Smooth muscle cell (in vitro differentiated cells): ENCODE measurements around the gene PCAT7. TPM values are rescaled to one million over a fixed set of nuclear protein-coding genes. Genes with fewer than 3 reads are reported as not detected.
A peak's percentile ranks its signal among the peaks of the same experiment; 100 is the strongest.

Experiments
- DNase-seq: peaks from one replicate; lab custom pipeline; 2025; ENCODE audit not compliant: unreplicated experiment; lab: John Stamatoyannopoulos, UW
- H2AFZ ChIP-seq: fragments of 200-600 bp; sonication (generic); 2 replicates; pipeline ENCODE4 v1.6.0; 2016; ENCODE audit warnings: antibody characterized with exemption, low read depth, mild to moderate bottlenecking
- H3F3A ChIP-seq: fragments of 200-600 bp; sonication (generic); 2 replicates; pipeline ENCODE4 v1.6.0; 2017; ENCODE audit warnings: antibody characterized with exemption, low read depth
- H3K27ac ChIP-seq: fragments of 200-600 bp; sonication (generic); 2 replicates; pipeline ENCODE4 v1.5.1; 2016; ENCODE audit warnings: low read depth, mild to moderate bottlenecking
- H3K27me3 ChIP-seq: fragments of 200-600 bp; sonication (generic); 2 replicates; pipeline ENCODE4 v1.6.1; 2016; ENCODE audit warnings: low read depth, mild to moderate bottlenecking
- H3K36me3 ChIP-seq: fragments of 200-600 bp; sonication (generic); 2 replicates; pipeline ENCODE4 v1.5.1; 2016; ENCODE audit warnings: low read depth
- H3K4me1 ChIP-seq: fragments of 200-600 bp; sonication (generic); 2 replicates; pipeline ENCODE4 v1.5.1; 2016; ENCODE audit warnings: low read depth
- H3K4me2 ChIP-seq: fragments of 200-600 bp; sonication (generic); 2 replicates; pipeline ENCODE4 v1.6.0; 2016; ENCODE audit warnings: mild to moderate bottlenecking
- H3K4me3 ChIP-seq: fragments of 200-600 bp; sonication (generic); 2 replicates; pipeline ENCODE4 v1.5.1; 2016; ENCODE audit warnings: mild to moderate bottlenecking
- H3K79me2 ChIP-seq: fragments of 200-600 bp; sonication (generic); 2 replicates; pipeline ENCODE4 v1.6.0; 2016; ENCODE audit warnings: low read depth, mild to moderate bottlenecking
- H3K9ac ChIP-seq: fragments of 200-600 bp; sonication (generic); 2 replicates; pipeline ENCODE4 v1.6.0; 2016; ENCODE audit warnings: low read depth
- H3K9me3 ChIP-seq: fragments of 200-600 bp; sonication (generic); replicated peaks from 2 replicates; pipeline ENCODE4 v1.5.1; 2016; ENCODE audit warnings: low read depth
- H4K20me1 ChIP-seq: fragments of 200-600 bp; sonication (generic); 2 replicates; pipeline ENCODE4 v1.6.0; 2016; ENCODE audit warnings: low read depth
- WGBS: methylation state at CpG from one replicate; pipeline ENCODE4 v1.1.7; 2016; ENCODE audit warnings: low lambda C conversion rate; 5-methylcytosine and 5-hydroxymethylcytosine counted together
- polyA plus RNA-seq: library from polyadenylated mRNA; unstranded; fragments of >200 nt; fragmentation: Nextera tagmentation; extraction: Ambion mirVana; gene quantifications from 2 replicates; pipeline ENCODE4 v1.2.1, GENCODE V29; 2016
- total RNA-seq: library from RNA; depleted of rRNA; stranded (reverse); fragments of >200 nt; gene quantifications from 2 replicates; pipeline ENCODE4 v1.2.3, GENCODE V29; 2014
- TF ChIP-seq, protein P1 (sequence below): fragments of 200-600 bp; sonication (generic); IDR thresholded peaks from 2 replicates; pipeline ENCODE4 v1.5.1; 2017; ENCODE audit warnings: borderline replicate concordance, mild to moderate bottlenecking, antibody characterized with exemption; ENCODE audit not compliant: insufficient read depth, poor library complexity, severe bottlenecking

Gene PCAT7
- total and polyA plus RNA-seq, 2 experiments from 2014 or later: 8.2 to 8.7 TPM

DNA sequence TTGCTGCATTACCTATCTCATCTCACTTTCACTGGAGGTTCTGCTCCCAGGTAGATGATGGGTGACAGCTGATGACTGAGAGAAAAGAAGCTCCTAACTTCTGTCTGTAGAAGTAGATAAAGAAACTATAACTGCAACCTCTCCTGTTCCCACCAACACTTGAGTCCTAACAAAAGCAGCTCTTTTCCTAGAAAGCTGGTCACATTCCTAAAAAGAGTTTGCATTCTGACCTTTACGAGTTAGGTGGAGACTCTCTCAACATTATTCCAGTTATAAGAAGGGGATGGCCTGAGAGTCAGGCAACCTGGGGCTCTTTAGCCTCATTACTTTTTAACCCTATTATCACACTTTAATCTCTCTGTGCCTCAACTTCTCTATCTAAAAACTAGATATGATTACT, 8.9 kb upstream of the PCAT7 start:
- H3K36me3 ChIP-seq: no peaks in the 10 kb centered on the region
- H3K4me3 ChIP-seq: no peak overlapping the region
- no peaks in the 10 kb centered on the region for H3K4me1 ChIP-seq
- H3K9me3 ChIP-seq: no peaks in the 10 kb centered on the region
- H3F3A ChIP-seq: no peaks in the 10 kb centered on the region
- H3K27ac ChIP-seq: no peak overlapping the region
- H3K27me3 ChIP-seq: no peaks in the 10 kb centered on the region
- no peak overlapping the region for H3K4me2 ChIP-seq
- TF ChIP-seq, protein P1, sequence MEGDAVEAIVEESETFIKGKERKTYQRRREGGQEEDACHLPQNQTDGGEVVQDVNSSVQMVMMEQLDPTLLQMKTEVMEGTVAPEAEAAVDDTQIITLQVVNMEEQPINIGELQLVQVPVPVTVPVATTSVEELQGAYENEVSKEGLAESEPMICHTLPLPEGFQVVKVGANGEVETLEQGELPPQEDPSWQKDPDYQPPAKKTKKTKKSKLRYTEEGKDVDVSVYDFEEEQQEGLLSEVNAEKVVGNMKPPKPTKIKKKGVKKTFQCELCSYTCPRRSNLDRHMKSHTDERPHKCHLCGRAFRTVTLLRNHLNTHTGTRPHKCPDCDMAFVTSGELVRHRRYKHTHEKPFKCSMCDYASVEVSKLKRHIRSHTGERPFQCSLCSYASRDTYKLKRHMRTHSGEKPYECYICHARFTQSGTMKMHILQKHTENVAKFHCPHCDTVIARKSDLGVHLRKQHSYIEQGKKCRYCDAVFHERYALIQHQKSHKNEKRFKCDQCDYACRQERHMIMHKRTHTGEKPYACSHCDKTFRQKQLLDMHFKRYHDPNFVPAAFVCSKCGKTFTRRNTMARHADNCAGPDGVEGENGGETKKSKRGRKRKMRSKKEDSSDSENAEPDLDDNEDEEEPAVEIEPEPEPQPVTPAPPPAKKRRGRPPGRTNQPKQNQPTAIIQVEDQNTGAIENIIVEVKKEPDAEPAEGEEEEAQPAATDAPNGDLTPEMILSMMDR: no peak
- H4K20me1 ChIP-seq: peaks cover 11% of the 10 kb centered on the region
- H3K9ac ChIP-seq: no peak overlapping the region
- 90% methylated on average over 1 of the region's 1 CpG for WGBS
- H3K79me2 ChIP-seq: peaks cover 32% of the 10 kb centered on the region
- no peak overlapping the region for H2AFZ ChIP-seq
- no peak for DNase-seq

DNA sequence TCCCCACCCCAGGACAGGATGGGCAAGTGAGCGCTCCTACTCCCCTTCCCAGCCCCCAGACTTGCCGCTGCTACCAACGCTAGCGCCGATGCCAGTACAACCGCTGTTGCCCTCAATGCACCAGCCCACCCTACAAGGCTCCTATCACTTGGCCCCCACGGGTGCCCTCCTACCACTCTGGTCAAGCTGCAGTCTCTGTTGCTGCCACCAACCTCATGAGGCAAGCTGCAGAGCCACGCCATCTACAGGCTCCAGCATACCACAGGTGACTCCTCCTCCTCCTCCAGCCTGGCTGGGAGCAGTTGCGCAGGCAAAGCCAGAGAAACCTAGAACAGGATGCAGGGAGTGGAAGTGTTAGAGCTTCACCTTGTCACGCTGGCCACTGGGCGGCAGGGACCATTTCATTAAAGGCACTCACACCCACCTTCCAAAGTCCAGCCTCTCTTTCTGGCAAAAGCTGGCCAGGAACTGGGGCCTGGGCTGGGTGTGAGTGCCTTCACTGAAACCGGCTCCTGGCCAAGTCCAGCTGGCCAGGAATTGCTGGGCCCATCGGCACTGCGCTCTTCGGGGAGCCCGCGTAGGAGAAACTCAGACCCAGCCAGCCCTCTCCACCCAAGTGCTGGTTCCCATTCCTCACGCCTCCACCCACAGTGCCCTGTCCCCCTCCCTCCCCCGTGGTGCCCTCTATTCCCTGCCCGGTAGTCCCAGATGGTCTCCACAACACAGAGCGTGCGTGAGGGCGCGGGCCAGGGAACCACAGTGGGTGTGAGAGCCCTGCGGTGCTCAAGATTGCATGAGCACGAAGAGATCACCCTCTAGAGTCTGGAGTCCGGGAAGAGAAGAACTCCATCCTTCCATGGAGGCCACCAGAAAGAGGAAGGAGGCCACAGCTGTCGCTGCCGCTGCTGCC, 1.6 kb upstream of the PCAT7 start:
- H3K4me2 ChIP-seq: peak overlapping the region; percentile 95
- peaks cover 8% of the 10 kb centered on the region for H3K4me1 ChIP-seq
- H3K79me2 ChIP-seq: peaks cover 70% of the 10 kb centered on the region
- WGBS: 92% methylated on average over 29 of the region's 29 CpGs
- DNase-seq: no peak
- no peak overlapping the region for H2AFZ ChIP-seq
- no peaks in the 10 kb centered on the region for H3K9me3 ChIP-seq
- no peaks in the 10 kb centered on the region for H3F3A ChIP-seq
- H4K20me1 ChIP-seq: peaks cover 28% of the 10 kb centered on the region
- no peak overlapping the region for H3K27ac ChIP-seq
- TF ChIP-seq, protein P1: no peak
- no peaks in the 10 kb centered on the region for H3K27me3 ChIP-seq
- peak overlapping the region; percentile 80 for H3K4me3 ChIP-seq
- H3K9ac ChIP-seq: no peak overlapping the region
- no peaks in the 10 kb centered on the region for H3K36me3 ChIP-seq

DNA sequence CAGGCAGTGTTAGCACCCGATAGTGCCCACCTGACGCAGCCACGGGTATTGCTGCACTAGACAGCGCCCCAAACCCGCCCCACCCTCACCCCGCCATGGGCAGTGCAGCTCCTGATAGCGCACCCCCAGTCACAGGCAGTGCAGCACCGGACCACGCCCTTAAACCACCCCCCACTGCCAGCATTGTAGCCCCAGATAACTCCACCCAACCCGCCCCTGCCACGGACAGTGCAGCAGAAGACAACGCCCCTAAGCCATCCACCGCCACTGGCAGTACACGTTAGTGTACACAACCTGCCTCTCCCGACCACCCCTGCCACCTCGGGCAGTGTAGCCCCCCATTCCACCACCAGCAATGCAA, 825 bp upstream of the PCAT7 start:
- WGBS: 40% methylated on average over 12 of the region's 16 CpGs
- Histone ChIP-seq H3F3A (no peaks in the 10 kb centered on the region), H3K9me3 (no peaks in the 10 kb centered on the region), H3K9ac (peak overlapping the region; percentile 94), H2AFZ (no peak overlapping the region), H3K27me3 (no peaks in the 10 kb centered on the region), H4K20me1 (peaks cover 28% of the 10 kb centered on the region), H3K36me3 (no peaks in the 10 kb centered on the region), H3K27ac (peak overlapping the region; percentile 98), H3K4me3 (peak overlapping the region; percentile 80), H3K4me2 (peak overlapping the region; percentile 95), H3K4me1 (peaks cover 8% of the 10 kb centered on the region), H3K79me2 (peaks cover 66% of the 10 kb centered on the region)
- DNase-seq: no peak
- TF ChIP-seq, protein P1: no peak

DNA sequence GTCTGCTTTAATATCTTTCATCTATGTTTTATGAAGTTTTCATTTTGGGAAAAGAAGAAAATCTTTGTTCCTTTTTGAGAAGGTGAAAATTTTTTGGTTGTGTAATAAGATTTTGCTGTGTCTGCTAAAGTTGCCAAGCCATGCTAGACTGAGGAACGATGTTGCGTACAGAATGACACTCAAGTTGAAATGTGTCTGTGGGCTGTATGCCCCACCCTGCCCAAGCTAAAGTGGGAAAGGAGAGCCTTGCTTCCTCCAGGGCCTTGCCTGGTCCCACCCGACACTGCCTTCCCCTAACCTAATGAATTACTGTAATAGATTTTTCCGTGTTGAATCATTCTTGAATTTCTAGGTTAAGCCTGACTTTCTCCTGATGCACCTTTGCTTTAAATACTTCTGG, 2.5 kb downstream of the PCAT7 start:
- TF ChIP-seq, protein P1: no peak
- H3K79me2 ChIP-seq: peaks cover 44% of the 10 kb centered on the region
- no peaks in the 10 kb centered on the region for H3F3A ChIP-seq
- 90% methylated on average over 4 of the region's 4 CpGs for WGBS
- no peak overlapping the region for H3K9ac ChIP-seq
- H3K27ac ChIP-seq: no peak overlapping the region
- H3K4me1 ChIP-seq: peaks cover 8% of the 10 kb centered on the region
- no peaks in the 10 kb centered on the region for H3K9me3 ChIP-seq
- H3K36me3 ChIP-seq: no peaks in the 10 kb centered on the region
- no peaks in the 10 kb centered on the region for H3K27me3 ChIP-seq
- H3K4me2 ChIP-seq: peak overlapping the region; percentile 95
- no peak overlapping the region for H2AFZ ChIP-seq
- no peak for DNase-seq
- peak overlapping the region; percentile 80 for H3K4me3 ChIP-seq
- peaks cover 24% of the 10 kb centered on the region for H4K20me1 ChIP-seq
